Stimulated activated CD8-positive, alpha-beta memory T cell treated with anti-CD3 and anti-CD28 coated beads, Interleukin-15, amount 100 ng/mL, for 1 hour (primary cell): ENCODE data around the gene HOXB8.

Source experiments
- DNase-seq: peaks from one replicate; pipeline ENCODE4 v3.0.0-alpha.2; 2020; ENCODE audit warnings: low read depth

Gene HOXB8

GRCh38 chr17:48637323-48638260 lies 22.5 kb upstream of the HOXB8 start:
- no peak for DNase-seq

- DNase-seq, result peak; percentile 34
These were observed 21.3 kb upstream of the HOXB8 start for GRCh38 chr17:48636177-48637018.

GRCh38 chr17:48634493-48635208 lies 19.6 kb upstream of the HOXB8 start:
- no peak for DNase-seq

GRCh38 chr17:48633266-48633677 lies 18.2 kb upstream of the HOXB8 start:
- no peak for DNase-seq

- no peak for DNase-seq
These were observed 17.6 kb upstream of the HOXB8 start for GRCh38 chr17:48632579-48633265.

GRCh38 chr17:48631693-48632578 lies 16.8 kb upstream of the HOXB8 start:
- no peak for DNase-seq

- DNase-seq, result no peak
These were observed 16.0 kb upstream of the HOXB8 start for GRCh38 chr17:48630925-48631692.

- no peak for DNase-seq
These were observed 15.2 kb upstream of the HOXB8 start for GRCh38 chr17:48630009-48630924.

GRCh38 chr17:48629411-48629759 lies 14.3 kb upstream of the HOXB8 start:
- DNase-seq, result no peak

- no peak for DNase-seq
These were observed 13.7 kb upstream of the HOXB8 start for GRCh38 chr17:48628649-48629410.

GRCh38 chr17:48627623-48628521 lies 12.8 kb upstream of the HOXB8 start:
- DNase-seq, result no peak

GRCh38 chr17:48627118-48627597 lies 12.1 kb upstream of the HOXB8 start:
- no peak for DNase-seq

GRCh38 chr17:48626245-48627117 lies 11.4 kb upstream of the HOXB8 start, which contains the start of gene HOXB9:
Gene HOXB9, minus strand, starts transcription at chr17:48626358. Its CDS starts 89 bp downstream, at chr17:48626269.
- no peak for DNase-seq

GRCh38 chr17:48625495-48626244 lies 10.6 kb upstream of the HOXB8 start:
- DNase-seq, result no peak
